Suprapubic skin (tissue), 4 donors: Measurements from ENCODE around the gene CCL19. TPM values are rescaled to one million over a fixed set of nuclear protein-coding genes. Genes with fewer than 3 reads are reported as not detected.

Experiments used
- DNase-seq, 2 donors: peaks; one replicate each; pipeline ENCODE4 v3.0.0-alpha.2; 2019; ENCODE audit warnings: low spot score in 2 of 2
- H3K27ac ChIP-seq: fragments of 200-600 bp; sonication (generic); one replicate; pipeline ENCODE4 v1.5.1; 2019
- H3K27me3 ChIP-seq: fragments of 200-600 bp; sonication (generic); one replicate; pipeline ENCODE4 v1.5.1; 2019
- H3K36me3 ChIP-seq: fragments of 200-600 bp; sonication (generic); one replicate; pipeline ENCODE4 v1.5.1; 2019
- H3K4me1 ChIP-seq: fragments of 200-600 bp; sonication (generic); one replicate; pipeline ENCODE4 v1.5.1; 2019
- H3K4me3 ChIP-seq: fragments of 200-600 bp; sonication (generic); one replicate; pipeline ENCODE4 v1.5.1; 2019; ENCODE audit warnings: mild to moderate bottlenecking
- H3K9me3 ChIP-seq: fragments of 200-600 bp; sonication (generic); one replicate; pipeline ENCODE4 v1.5.1; 2019
- EP300 ChIP-seq: sonication (generic); formaldehyde crosslinking; IDR thresholded peaks from one replicate; pipeline ENCODE4 v1.6.1; 2017; ENCODE audit warnings: antibody characterized with exemption
- POLR2A ChIP-seq, 2 donors: fragments of 450-650 bp; IDR thresholded peaks; one replicate each; pipeline ENCODE4 v1.6.1; 2017; ENCODE audit warnings: antibody characterized with exemption in 2 of 2, mild to moderate bottlenecking in 2 of 2, moderate library complexity in 2 of 2
- POLR2AphosphoS5 ChIP-seq, 3 donors: sonication (generic); formaldehyde crosslinking; IDR thresholded peaks; one replicate each; pipeline ENCODE4 v1.6.1; 2017; ENCODE audit warnings: antibody characterized with exemption in 3 of 3
- WGBS: methylation state at CpG from one replicate; pipeline ENCODE4 v1.1.5; 2018; 5-methylcytosine and 5-hydroxymethylcytosine counted together
- total RNA-seq, 4 donors: library from RNA; depleted of rRNA; stranded (reverse); fragments of >200 nt; gene quantifications; one replicate each; pipeline ENCODE4 v1.1.0, GENCODE V29; 2016
- TF ChIP-seq, protein P1 (sequence below), 2 donors: fragments of 200-600 bp in 1 of 2; fragments of 450-650 bp in 1 of 2; sonication (generic) in 1 of 2; IDR thresholded peaks; one replicate each; pipeline ENCODE4 v1.5.1; 2016 to 2019; ENCODE audit warnings: antibody characterized with exemption in 2 of 2, mild to moderate bottlenecking in 1 of 2, moderate library complexity in 1 of 2

CCL19 gene
- total RNA-seq, 4 donors from 2014 or later, result 1.3 to 5.4 (median 3.3) TPM

DNA sequence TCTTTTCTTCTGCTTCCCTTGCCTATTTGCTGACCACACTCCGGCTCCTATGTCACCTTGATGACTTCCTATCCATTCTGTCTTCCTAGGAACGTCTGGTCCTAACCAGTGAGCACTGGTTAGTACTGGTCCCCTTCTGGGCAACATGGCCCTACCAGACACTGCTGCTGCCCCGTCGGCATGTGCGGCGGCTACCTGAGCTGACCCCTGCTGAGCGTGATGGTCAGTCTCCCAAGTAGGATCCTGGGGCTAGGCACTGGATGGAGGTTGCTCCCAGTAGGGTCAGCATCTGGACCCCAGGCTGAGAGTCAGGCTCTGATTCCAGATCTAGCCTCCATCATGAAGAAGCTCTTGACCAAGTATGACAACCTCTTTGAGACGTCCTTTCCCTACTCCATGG lies 42.4 kb downstream of the CCL19 start:
- Histone ChIP-seq H3K4me3 (no peak overlapping the region), H3K27ac (no peak overlapping the region), H3K36me3 (peaks cover 18% of the 10 kb centered on the region), H3K4me1 (peaks cover 59% of the 10 kb centered on the region), H3K27me3 (no peaks in the 10 kb centered on the region), H3K9me3 (no peaks in the 10 kb centered on the region)
- no peak for DNase-seq
- 87% methylated on average over 6 of the region's 8 CpGs for WGBS
- TF ChIP-seq POLR2A (IDR thresholded peaks at IDR 0.05) (no peak), POLR2AphosphoS5 (IDR thresholded peaks at IDR 0.05) (no peak), EP300 (no peak)
- TF ChIP-seq, protein P1, sequence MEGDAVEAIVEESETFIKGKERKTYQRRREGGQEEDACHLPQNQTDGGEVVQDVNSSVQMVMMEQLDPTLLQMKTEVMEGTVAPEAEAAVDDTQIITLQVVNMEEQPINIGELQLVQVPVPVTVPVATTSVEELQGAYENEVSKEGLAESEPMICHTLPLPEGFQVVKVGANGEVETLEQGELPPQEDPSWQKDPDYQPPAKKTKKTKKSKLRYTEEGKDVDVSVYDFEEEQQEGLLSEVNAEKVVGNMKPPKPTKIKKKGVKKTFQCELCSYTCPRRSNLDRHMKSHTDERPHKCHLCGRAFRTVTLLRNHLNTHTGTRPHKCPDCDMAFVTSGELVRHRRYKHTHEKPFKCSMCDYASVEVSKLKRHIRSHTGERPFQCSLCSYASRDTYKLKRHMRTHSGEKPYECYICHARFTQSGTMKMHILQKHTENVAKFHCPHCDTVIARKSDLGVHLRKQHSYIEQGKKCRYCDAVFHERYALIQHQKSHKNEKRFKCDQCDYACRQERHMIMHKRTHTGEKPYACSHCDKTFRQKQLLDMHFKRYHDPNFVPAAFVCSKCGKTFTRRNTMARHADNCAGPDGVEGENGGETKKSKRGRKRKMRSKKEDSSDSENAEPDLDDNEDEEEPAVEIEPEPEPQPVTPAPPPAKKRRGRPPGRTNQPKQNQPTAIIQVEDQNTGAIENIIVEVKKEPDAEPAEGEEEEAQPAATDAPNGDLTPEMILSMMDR (IDR thresholded peaks at IDR 0.05), result no peak

DNA sequence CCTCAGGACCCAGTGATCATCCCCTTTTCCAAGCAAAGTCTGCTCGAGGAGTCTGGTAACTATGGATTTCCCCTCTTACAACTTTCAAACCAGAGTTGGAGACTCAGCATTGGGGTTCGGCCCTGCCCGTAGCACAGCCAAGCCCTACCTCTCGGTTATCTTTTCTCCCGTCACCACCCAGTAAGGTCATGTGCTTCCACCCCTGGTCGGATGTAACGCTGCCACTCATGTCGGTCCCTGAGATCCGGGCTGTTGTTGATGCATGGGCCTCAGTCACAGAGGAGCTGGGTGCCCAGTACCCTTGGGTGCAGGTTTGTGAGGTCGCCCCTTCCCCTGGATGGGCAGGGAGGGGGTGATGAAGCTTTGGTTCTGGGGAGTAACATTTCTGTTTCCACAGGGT lies 43.4 kb downstream of the CCL19 start:
- Histone ChIP-seq H3K27ac (peak overlapping the region; percentile 85), H3K27me3 (no peaks in the 10 kb centered on the region), H3K36me3 (peaks cover 18% of the 10 kb centered on the region), H3K4me1 (peaks cover 48% of the 10 kb centered on the region), H3K9me3 (no peaks in the 10 kb centered on the region), H3K4me3 (peak overlapping the region; percentile 76)
- 48% methylated on average over 10 of the region's 10 CpGs for WGBS
- no peak for TF ChIP-seq POLR2A (IDR thresholded peaks at IDR 0.05)
- TF ChIP-seq POLR2AphosphoS5 (IDR thresholded peaks at IDR 0.05), result no peak
- TF ChIP-seq, protein P1 (IDR thresholded peaks at IDR 0.05), result no peak
- no peak for TF ChIP-seq EP300
- no peak for DNase-seq

DNA sequence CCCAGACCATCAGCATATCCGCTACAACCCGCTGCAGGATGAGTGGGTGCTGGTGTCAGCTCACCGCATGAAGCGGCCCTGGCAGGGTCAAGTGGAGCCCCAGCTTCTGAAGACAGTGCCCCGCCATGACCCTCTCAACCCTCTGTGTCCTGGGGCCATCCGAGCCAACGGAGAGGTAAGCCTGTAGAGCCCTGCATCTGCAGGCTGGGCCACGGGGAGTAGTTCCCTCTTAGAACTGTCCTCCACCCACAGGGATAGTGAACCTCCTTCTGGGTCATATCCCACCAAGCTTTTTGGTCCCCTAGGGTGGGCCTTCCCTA lies 44.0 kb downstream of the CCL19 start:
- H3K27ac ChIP-seq, result peak overlapping the region; percentile 85
- WGBS, result 0% methylated on average over 4 of the region's 8 CpGs
- no peaks in the 10 kb centered on the region for H3K9me3 ChIP-seq
- peak overlapping the region; percentile 76 for H3K4me3 ChIP-seq
- no peaks in the 10 kb centered on the region for H3K27me3 ChIP-seq
- DNase-seq, result no peak
- peaks cover 42% of the 10 kb centered on the region for H3K4me1 ChIP-seq
- H3K36me3 ChIP-seq, result peaks cover 18% of the 10 kb centered on the region
- TF ChIP-seq EP300 (no peak), POLR2A (IDR thresholded peaks at IDR 0.05) (no peak), POLR2AphosphoS5 (IDR thresholded peaks at IDR 0.05) (no peak)
- TF ChIP-seq, protein P1 (IDR thresholded peaks at IDR 0.05), result no peak

DNA sequence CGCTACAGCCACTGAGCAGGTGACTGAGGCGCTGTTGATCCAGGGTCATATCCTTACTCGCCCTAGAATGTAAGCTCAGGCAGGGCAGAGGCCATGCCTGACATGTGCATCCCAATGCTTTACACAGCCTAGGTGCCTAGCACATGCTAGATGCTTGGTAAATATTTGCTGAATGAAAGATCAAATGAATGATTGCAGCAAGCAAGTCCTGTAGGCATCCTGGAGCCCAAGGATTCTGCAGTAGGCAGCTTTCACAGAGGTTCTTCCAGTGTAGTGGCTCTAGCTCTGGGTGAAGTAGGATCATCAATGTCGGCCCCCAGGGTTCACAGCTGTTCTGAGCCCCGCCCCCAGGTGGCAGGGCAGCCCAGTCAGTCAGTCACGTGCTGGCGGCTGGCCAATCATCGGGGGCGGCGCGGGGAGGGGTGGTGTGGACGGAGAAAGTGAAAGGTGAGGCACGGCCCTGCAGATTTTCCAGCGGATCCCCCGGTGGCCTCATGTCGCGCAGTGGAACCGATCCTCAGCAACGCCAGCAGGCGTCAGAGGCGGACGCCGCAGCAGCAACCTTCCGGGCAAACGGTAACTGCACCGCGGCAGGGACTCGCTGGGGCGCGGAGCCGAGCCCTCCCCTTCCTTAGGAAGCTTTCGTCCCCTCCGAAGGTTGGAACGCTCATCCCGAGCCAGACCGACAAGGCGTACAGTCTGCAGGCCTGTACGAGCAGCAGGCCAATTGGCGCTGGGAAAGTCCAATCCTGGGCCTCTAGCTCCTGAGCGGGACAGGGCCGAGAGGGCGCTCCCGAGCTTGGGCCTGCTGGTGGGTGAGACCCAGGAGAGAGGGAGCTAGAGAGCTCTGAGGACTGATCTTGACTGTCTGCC lies 44.6 kb downstream of the CCL19 start, which contains the start of gene GALT:
Gene GALT, plus strand, starts transcription at position 465 of the 873 bp plus-strand sequence. Its CDS starts 30 bp downstream, at position 495.
- WGBS, result 11% methylated on average over 14 of the region's 43 CpGs
- H3K4me3 ChIP-seq, result peak within 1 kb of the TSS; percentile 76
- H3K27me3 ChIP-seq, result no peaks in the 10 kb centered on the region
- TF ChIP-seq, protein P1 (IDR thresholded peaks at IDR 0.05), result peak; percentile 15 to 23
- TF ChIP-seq EP300 (no peak), POLR2AphosphoS5 (IDR thresholded peaks at IDR 0.05) (peak in 2 of 3 donors; percentile 18 to 34), POLR2A (IDR thresholded peaks at IDR 0.05) (no peak)
- peaks cover 18% of the 10 kb centered on the region for H3K36me3 ChIP-seq
- H3K4me1 ChIP-seq, result peaks cover 36% of the 10 kb centered on the region
- peak within 1 kb of the TSS; percentile 85 for H3K27ac ChIP-seq
- H3K9me3 ChIP-seq, result no peaks in the 10 kb centered on the region
- peak; percentile 97 to 98 for DNase-seq

DNA sequence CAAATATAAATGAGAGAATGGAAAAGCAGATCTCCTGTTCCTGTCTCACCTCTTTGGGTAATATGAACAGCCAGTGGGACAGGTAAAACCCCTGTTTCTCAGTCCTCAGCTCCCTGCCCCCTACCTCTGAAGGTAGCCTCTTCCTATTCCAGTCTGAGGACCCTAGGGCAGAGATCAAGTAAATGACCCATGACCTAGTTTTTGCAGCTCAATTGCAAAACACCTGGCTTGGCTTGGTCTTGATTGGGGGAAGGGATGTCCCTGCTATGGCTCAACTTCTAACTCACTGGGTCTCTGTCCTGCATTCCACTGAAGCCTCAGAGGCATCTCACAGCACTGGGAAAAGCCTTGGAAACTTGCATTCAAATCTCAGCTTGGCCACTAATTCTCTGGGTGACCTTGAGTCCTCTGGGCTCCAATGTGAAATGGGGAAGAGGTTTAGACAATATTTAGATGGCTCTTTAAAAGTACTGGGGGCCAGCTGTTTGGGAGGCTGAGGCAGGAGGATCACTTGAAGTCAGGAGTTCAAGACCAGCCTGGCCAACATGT lies 46.2 kb downstream of the CCL19 start:
- Histone ChIP-seq H3K27me3 (no peaks in the 10 kb centered on the region), H3K36me3 (peaks cover 17% of the 10 kb centered on the region), H3K4me3 (no peak overlapping the region), H3K27ac (no peak overlapping the region), H3K9me3 (no peaks in the 10 kb centered on the region), H3K4me1 (peaks cover 28% of the 10 kb centered on the region)
- no peak for TF ChIP-seq EP300
- TF ChIP-seq POLR2A (IDR thresholded peaks at IDR 0.05), result no peak
- TF ChIP-seq POLR2AphosphoS5 (IDR thresholded peaks at IDR 0.05), result no peak
- TF ChIP-seq, protein P1 (IDR thresholded peaks at IDR 0.05), result no peak
- no peak for DNase-seq
